Endothelial cell of umbilical vein (primary cell): Measurements from ENCODE around the gene HCLS1.

ENCODE experiments used
- CTCF ChIP-seq, 2 donors: IDR thresholded peaks; 1 replicate in 1 of 2; 2 replicates in 1 of 2; pipeline ENCODE4 v1.5.1; 2011; ENCODE audit warnings: low read length in 2 of 2, mild to moderate bottlenecking in 2 of 2, moderate library complexity in 2 of 2, control low read depth in 1 of 2, inconsistent platforms in 1 of 2, low read depth in 1 of 2; ENCODE audit not compliant: insufficient read depth in 1 of 2; ENCODE audit errors: extremely low read depth in 1 of 2
- MAX ChIP-seq: IDR thresholded peaks from 2 replicates; pipeline ENCODE4 v1.6.1; 2011; ENCODE audit not compliant: insufficient read depth, insufficient read length

GRCh38 chr3:121663171-121663847, 2.6 kb upstream of the HCLS1 start:
- no peak for TF ChIP-seq CTCF (IDR thresholded peaks at IDR 0.05; ENCODE audit: extremely low read depth in 1 of 2, insufficient read depth in 1 of 2, low read depth in 1 of 2, low read length in 2 of 2)
- TF ChIP-seq MAX: no peak
